OCI-M2 (cell line): ENCODE measurements around the gene GAN.

Source experiments
- DNase-seq: peaks from one replicate; lab custom pipeline; 2025; ENCODE audit not compliant: unreplicated experiment; lab: John Stamatoyannopoulos, UW

GAN gene

DNA sequence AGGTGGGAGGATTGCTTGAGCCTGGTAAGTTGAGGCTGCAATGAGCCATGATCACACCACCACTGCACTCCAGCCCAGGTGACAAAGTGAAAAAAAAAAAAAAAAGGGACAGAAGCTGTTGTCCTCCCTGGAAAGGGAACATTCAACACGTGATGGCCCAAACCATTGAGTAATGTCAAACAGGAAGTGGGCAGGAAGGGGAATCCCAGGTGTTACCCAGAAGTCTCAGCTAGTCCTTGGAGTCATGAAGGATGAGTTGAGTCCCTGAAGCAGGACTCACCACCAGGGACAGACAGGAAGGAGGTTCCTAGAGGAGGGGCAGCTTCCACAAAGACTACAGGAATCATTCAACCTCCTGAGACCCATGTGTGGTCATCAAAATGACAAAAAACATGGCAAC is 110.0 kb downstream of the GAN start:
- no peak for DNase-seq

GRCh38 chr16:81427219-81427618 is 112.5 kb downstream of the GAN start:
- DNase-seq: no peak

- DNase-seq: no peak
Measured at GRCh38 chr16:81429045-81429521, 114.3 kb downstream of the GAN start.

- DNase-seq: no peak
Measured at GRCh38 chr16:81431554-81432353, 117.0 kb downstream of the GAN start.

- no peak for DNase-seq
Measured at GRCh38 chr16:81432937-81433557, 118.3 kb downstream of the GAN start.

DNA sequence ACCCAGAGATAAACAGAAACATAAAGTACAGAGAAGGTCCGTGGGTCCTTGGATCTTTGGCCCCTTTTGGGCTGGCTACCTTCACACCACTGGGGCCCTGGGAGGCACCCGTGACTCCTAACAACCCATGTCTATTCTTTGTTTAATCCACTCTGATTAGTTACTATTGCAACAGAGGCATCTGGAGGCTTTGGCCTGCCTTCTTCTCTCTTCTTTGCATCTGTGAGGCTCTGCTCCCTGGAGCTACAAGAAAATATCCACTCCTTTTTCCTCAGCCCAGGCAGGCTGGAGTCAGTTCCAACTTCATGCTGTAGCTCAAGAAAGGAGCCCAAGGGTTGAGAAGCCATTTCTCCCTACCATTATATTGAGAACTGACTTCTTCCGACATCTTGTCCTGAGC is 120.3 kb downstream of the GAN start:
- no peak for DNase-seq

GRCh38 chr16:81435567-81435966 is 120.8 kb downstream of the GAN start:
- DNase-seq: no peak

DNA sequence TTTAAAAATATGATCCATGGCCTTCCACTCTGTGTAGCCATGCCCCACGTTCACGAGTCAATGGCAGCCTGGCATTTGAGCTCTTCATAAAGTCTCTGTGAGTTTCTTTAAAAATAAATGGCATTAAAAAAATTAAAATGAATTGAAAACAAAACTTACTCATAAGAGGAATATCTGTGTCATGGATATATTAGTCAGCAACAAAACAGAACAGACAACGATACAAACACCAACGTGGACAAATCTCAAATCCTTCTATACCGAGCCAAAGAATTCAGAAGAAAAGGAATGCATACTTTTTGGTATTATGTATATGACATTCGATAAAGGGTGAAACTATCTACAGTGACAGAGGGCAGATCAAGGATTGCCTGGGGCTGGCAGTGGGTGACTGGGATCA is 121.6 kb downstream of the GAN start:
- no peak for DNase-seq

DNA sequence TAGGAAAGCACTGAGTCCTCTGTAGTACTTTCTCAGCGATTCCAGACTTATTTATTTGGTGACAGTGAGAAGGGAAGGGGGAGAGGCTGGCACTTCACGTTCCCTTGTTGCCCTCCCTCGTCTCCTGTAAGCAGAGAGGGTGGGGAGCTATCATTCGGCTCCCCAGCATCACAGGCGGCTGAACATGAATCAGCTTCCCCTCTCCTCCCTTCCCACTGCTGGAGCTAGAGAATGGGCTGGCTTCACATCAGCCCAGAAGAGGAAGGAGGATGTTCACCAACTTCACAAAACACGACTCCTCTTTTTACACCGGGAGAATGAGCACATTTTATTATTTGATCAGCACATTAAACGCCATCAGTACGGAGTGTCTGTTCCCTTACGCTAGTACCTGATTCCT is 123.1 kb downstream of the GAN start:
- DNase-seq: no peak
